NCI-H1436 treated with DMSO at 0.1 percent for 48 hours (cell line): ENCODE results near the gene METTL1.

Experiments used
- DNase-seq: peaks from one replicate; lab custom pipeline; 2025; lab: John Stamatoyannopoulos, UW

Gene METTL1

GRCh38 chr12:57737467-57738460 is 34.1 kb downstream of the METTL1 start:
- no peak for DNase-seq

GRCh38 chr12:57736741-57737466 is 35.0 kb downstream of the METTL1 start:
- DNase-seq: no peak

- no peak for DNase-seq
Measured at GRCh38 chr12:57735952-57736740, 35.8 kb downstream of the METTL1 start.

- DNase-seq: no peak
Measured at GRCh38 chr12:57735198-57735855, 36.6 kb downstream of the METTL1 start.

GRCh38 chr12:57734591-57734990 is 37.3 kb downstream of the METTL1 start:
- DNase-seq: no peak

GRCh38 chr12:57733928-57734327 is 38.0 kb downstream of the METTL1 start:
- no peak for DNase-seq

GRCh38 chr12:57732726-57733593 is 38.9 kb downstream of the METTL1 start:
- no peak for DNase-seq

GRCh38 chr12:57732270-57732669 is 39.6 kb downstream of the METTL1 start:
- no peak for DNase-seq

GRCh38 chr12:57731411-57732080 is 40.4 kb downstream of the METTL1 start:
- no peak for DNase-seq

GRCh38 chr12:57730336-57731067 is 41.4 kb downstream of the METTL1 start:
- DNase-seq: no peak

- no peak for DNase-seq
Measured at GRCh38 chr12:57729321-57729844, 42.5 kb downstream of the METTL1 start.

- no peak for DNase-seq
Measured at GRCh38 chr12:57727758-57728395, 44.0 kb downstream of the METTL1 start.

GRCh38 chr12:57726884-57727757 is 44.8 kb downstream of the METTL1 start:
- no peak for DNase-seq

GRCh38 chr12:57726151-57726883 is 45.6 kb downstream of the METTL1 start:
- peak; percentile 40 for DNase-seq

GRCh38 chr12:57725851-57726150 is 46.1 kb downstream of the METTL1 start:
- DNase-seq: no peak

- no peak for DNase-seq
Measured at GRCh38 chr12:57724936-57725740, 46.8 kb downstream of the METTL1 start.
